LoVo (cell line): ENCODE results near the gene CRIM1.

ENCODE experiments used
- DNase-seq: peaks from one replicate; pipeline ENCODE4 v3.0.0-alpha.2; 2016; ENCODE audit warnings: low spot score

CRIM1 gene

GRCh38 chr2:36520431-36520830 lies 164.9 kb downstream of the CRIM1 start:
- no peak for DNase-seq

- DNase-seq, result no peak
Observed at GRCh38 chr2:36523153-36523552, 167.6 kb downstream of the CRIM1 start.

DNA sequence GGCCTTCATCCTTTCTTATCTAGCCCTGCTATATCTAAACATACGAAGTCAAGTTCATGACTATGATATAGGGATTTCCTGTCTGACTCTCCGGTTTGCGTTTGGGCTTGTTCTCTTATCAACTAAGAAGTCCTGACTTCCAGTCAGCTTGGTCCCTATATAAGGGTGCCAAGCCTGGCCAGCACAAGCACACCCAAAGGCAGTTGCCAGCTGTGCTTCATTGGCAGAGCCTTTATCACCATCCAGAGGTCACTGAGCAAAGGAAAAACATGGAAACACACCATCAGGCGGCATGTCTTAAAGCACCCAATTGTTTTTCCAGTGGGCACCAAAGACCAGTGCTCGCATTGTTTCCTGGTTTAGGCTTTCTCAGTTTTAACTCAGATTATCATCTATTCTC lies 169.7 kb downstream of the CRIM1 start:
- DNase-seq, result no peak

GRCh38 chr2:36526226-36526625 lies 170.6 kb downstream of the CRIM1 start:
- no peak for DNase-seq

DNA sequence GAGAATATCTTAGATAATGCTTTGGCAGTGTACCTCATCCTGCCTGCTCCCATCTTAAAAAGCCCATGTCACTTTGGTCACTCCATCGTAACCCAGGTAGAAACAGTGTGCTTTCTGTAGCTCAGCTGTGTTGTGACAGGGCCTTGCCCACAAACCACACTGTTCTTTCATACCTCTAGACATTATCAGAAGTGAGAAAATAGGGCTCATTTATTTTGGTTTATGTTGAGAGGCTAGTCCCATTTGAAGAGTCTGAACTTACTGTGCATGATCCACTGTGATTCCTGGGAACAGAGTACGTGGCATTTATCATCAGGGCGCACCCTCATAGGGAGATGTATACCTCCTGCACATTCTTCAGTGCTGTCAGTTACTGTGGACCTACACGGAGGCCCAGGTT lies 172.7 kb downstream of the CRIM1 start:
- no peak for DNase-seq

- no peak for DNase-seq
Observed at GRCh38 chr2:36528766-36529392, 173.3 kb downstream of the CRIM1 start.

- no peak for DNase-seq
Observed at GRCh38 chr2:36530178-36530982, 174.8 kb downstream of the CRIM1 start.

DNA sequence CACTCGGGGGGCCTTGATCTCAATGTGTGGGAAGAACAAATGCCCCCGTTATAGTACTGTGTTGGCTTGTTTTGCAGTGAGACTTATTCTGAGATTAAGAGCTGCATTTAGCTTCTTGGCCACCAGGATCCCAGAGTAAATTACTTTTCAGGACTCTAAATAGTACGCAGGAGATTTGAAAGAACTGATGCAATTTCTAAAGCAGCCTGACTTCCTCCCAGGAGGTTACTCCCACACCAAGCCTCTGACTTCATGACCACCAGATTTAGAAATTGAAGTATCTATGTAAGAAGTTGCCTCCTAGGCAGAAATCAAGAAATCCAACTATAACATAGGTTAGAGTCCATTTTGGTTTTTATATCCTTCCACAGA lies 175.4 kb downstream of the CRIM1 start:
- DNase-seq, result no peak

DNA sequence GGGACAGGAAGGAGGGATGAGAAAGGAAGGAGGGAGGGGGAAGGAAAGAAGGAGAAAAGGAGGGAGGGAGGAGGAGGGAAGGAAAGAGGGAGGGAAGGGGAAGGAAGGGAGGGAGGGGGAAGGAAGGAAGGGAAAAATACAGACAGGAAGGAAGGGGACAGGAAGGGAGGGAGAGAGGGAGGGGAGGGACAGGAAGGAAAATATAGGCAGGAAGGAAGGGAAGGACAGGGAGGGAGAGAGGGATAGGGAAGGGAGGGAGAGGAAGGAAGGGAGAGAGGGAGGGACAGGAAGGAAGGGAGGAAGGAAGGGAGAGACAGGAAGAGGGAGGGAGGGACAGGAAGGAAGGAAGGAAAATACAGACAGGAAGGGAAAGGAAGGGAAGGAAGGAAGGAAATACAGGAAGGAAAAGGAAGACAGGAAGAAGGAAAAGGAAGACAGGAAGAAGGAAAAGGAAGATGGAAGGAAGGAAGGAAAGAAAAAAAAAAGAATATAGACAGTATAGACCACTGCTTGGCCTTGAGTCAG lies 178.8 kb downstream of the CRIM1 start:
- no peak for DNase-seq

DNA sequence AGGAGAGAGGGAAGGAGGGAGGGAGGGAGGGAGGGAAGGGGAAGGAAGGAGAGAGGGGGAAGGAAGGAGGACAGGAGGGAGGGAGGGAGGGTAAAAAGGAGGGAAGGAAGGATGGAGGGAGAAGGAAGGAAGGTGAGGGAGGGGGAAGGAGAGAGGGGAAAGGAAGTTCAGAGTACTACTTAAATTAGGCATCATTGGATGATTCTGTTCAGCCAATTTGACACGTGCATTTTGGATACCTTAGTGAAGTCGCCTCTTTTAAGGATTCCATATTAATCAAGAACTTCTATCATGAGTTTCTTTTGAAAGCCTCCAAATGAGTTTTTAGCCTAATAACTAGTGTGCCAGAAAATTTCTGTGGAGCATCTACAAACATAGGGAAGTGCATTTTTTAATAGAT lies 179.5 kb downstream of the CRIM1 start:
- no peak for DNase-seq

- DNase-seq, result no peak
Observed at GRCh38 chr2:36536776-36537175, 181.2 kb downstream of the CRIM1 start.

- no peak for DNase-seq
Observed at GRCh38 chr2:36538335-36538734, 182.8 kb downstream of the CRIM1 start.

DNA sequence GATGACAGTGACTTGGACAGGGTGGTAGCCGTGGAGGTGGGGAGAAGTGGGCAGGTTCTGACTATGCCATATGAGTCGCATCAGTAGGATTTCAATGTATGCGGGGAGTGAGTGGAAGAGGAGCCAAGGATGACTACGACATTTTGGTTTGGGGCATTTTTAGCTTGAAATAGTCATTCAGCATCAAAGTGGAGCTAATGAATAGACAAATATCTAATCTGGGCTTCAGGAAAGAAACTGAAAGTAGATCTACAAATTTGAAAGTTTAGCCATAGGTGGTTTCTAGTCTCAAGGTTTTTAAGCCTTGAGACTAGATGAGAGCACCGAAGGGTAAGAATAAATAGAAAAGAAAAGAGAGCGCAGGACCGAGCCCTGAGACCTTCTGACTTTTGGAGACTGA lies 184.1 kb downstream of the CRIM1 start:
- no peak for DNase-seq

- DNase-seq, result no peak
Observed at GRCh38 chr2:36540986-36541754, 185.6 kb downstream of the CRIM1 start.

DNA sequence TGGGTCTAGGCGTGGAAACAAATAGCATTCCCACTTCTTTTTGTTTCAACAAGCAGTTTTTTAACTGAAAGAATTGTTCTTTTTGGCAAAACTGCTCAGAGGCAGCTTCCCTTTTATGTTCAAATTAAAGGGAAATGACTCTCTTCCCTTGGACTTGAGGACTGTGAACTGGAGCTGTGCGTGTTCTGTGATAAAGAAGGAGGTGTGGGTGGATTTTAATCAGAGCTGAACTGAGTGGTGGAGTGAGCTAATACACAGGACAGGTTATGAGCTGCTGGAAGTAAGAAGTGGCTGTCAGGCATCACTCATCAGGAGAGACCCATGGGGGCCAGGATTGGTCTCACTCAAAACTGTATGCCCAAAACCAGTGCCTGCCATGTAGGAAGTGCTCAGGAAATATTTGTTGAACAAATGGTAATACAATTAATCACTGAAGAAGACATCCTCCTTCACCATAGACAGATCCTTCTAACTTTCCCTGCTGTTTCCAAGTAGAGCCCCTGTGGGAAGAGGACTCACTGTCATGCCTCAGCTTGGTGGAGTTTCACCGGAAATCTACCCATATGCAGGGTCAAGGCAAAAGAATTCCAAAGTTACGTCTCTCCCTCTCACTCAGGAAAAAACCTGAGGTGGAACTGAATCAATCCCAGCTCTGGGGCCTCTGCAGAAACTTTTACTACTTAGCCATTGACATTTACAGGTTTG lies 186.5 kb downstream of the CRIM1 start:
- DNase-seq, result no peak

- DNase-seq, result no peak
Observed at GRCh38 chr2:36544638-36545338, 189.2 kb downstream of the CRIM1 start.

- DNase-seq, result no peak
Observed at GRCh38 chr2:36545871-36546416, 190.4 kb downstream of the CRIM1 start.

GRCh38 chr2:36547906-36548305 lies 192.3 kb downstream of the CRIM1 start:
- no peak for DNase-seq

- DNase-seq, result no peak
Observed at GRCh38 chr2:36549165-36549574, 193.6 kb downstream of the CRIM1 start.

DNA sequence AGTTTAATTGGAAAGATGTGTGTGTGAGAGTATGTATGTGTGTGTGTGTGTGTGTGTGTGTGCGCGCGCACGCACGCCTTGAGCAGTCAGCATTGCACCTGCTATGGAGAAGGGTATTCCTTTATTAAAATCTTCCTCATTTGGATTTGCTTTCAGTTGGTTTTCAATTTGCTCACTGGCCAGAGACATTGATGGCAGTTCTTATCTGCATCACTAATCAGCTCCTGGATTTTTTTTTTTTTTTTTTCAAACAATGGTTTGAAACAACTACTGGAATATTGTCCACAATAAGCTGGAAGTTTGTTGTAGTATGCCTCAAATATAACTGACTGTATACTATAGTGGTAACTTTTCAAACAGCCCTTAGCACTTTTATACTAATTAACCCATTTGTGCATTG lies 194.4 kb downstream of the CRIM1 start:
- no peak for DNase-seq

DNA sequence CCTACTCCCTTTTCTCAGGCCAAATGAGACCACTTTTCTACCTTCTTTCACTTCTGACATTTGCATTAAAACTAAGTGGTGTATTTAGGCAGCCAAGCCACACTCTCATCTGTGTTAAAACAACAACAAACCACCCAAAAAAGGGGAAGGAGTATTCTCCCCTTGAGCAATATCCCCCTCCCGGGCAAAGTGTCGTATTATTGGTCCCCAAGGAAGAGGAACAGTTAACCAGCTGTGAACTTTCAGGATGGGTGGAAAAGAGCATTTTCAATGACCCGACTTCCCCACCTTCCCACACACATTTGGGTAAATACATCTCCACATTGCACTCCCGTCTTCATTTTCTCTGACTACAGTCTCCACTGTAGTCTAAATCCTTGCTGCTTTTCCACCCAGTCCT lies 198.1 kb downstream of the CRIM1 start:
- DNase-seq, result no peak
